Left ventricle myocardium inferior (tissue), 1 donor: Measurements from ENCODE around the gene ATP6V1G2. TPM values are rescaled to one million over a fixed set of nuclear protein-coding genes. Genes with fewer than 3 reads are reported as not detected.
"Not testable (repeated sequence)": the region's sequence is repeated elsewhere in the genome, so short reads cannot be mapped to it uniquely, and the experiment has no call there.

Source experiments
- DNase-seq: peaks from one replicate; pipeline ENCODE4 v3.0.0-alpha.2; 2020
- H3K27ac ChIP-seq: fragments of 200-600 bp; replicated peaks from 2 replicates; pipeline ENCODE4 v1.8.0; 2021
- H3K27me3 ChIP-seq: fragments of 200-600 bp; 2 replicates; pipeline ENCODE4 v1.8.0; 2021; ENCODE audit warnings: low read depth
- H3K36me3 ChIP-seq: fragments of 200-600 bp; 2 replicates; pipeline ENCODE4 v1.8.0; 2021
- H3K4me1 ChIP-seq: fragments of 200-600 bp; 2 replicates; pipeline ENCODE4 v1.8.0; 2021
- H3K4me3 ChIP-seq: fragments of 200-600 bp; 2 replicates; pipeline ENCODE4 v1.8.0; 2021; ENCODE audit warnings: mild to moderate bottlenecking, moderate library complexity
- H3K9me3 ChIP-seq: fragments of 200-600 bp; replicated peaks from 2 replicates; pipeline ENCODE4 v1.8.0; 2021
- CTCF ChIP-seq: fragments of 200-600 bp; IDR thresholded peaks from 2 replicates; pipeline ENCODE4 v1.8.0; 2021; ENCODE audit warnings: antibody characterized with exemption, mild to moderate bottlenecking, borderline replicate concordance
- intact Hi-C: fragments of 100-400 bp; cut with micrococcal nuclease; formaldehyde crosslinking; loops from one replicate; pipeline ENCODE4 v1.11.0; 2022
- total RNA-seq: library from RNA; stranded (reverse); fragmentation: NEBNext Ultra II Directional; extraction: Animal tissue kit (Norgen Biotek cat#: 25700); gene quantifications from one replicate; pipeline ENCODE4 v1.2.1, GENCODE V29; 2021
- donor health status: DM: no; HTN: yes; CAD: no; lungs with severe emphysema.

Gene ATP6V1G2
- total RNA-seq, 1 donor from 2014 or later: 1.6 TPM

GRCh38 chr6:31498748-31499147 lies 47.7 kb downstream of the ATP6V1G2 start:
- no peak for TF ChIP-seq CTCF
- intact Hi-C loops: no loop called here
- peaks cover 42% of the 10 kb centered on the region for H3K27me3 ChIP-seq
- DNase-seq: no peak
- peaks cover 7% of the 10 kb centered on the region for H3K9me3 ChIP-seq
- H3K4me3 ChIP-seq: peak overlapping the region; percentile 74
- H3K4me1 ChIP-seq: peaks cover 32% of the 10 kb centered on the region
- no peak overlapping the region for H3K27ac ChIP-seq
- no peaks in the 10 kb centered on the region for H3K36me3 ChIP-seq

- TF ChIP-seq CTCF: peak; percentile 15
- Histone ChIP-seq H3K4me1 (peaks cover 38% of the 10 kb centered on the region), H3K36me3 (no peaks in the 10 kb centered on the region), H3K27ac (peak within 1 kb of the TSS; percentile 57), H3K27me3 (peaks cover 42% of the 10 kb centered on the region), H3K9me3 (peaks cover 7% of the 10 kb centered on the region), H3K4me3 (peak within 1 kb of the TSS; percentile 74)
- peak; percentile 71 for DNase-seq
- intact Hi-C loops: no loop called here
Measured at GRCh38 chr6:31497531-31498476, 48.6 kb downstream of the ATP6V1G2 start, which contains the start of gene MICB. MICB (plus strand) TSS chr6:31498145; CDS start chr6:31498194, 49 bp downstream.

- peaks cover 48% of the 10 kb centered on the region for H3K4me1 ChIP-seq
- peaks cover 34% of the 10 kb centered on the region for H3K27me3 ChIP-seq
- intact Hi-C loops, H3K4me3 ChIP-seq, H3K36me3 ChIP-seq, DNase-seq, H3K27ac ChIP-seq, H3K9me3 ChIP-seq: not testable (repeated sequence)
Measured at GRCh38 chr6:31496826-31497225, 49.6 kb downstream of the ATP6V1G2 start.

GRCh38 chr6:31495580-31495979 lies 50.8 kb downstream of the ATP6V1G2 start:
- intact Hi-C loops: no loop called here
- Histone ChIP-seq H3K27me3 (peaks cover 24% of the 10 kb centered on the region), H3K36me3 (no peaks in the 10 kb centered on the region), H3K9me3 (no peaks in the 10 kb centered on the region), H3K4me1 (peaks cover 51% of the 10 kb centered on the region), H3K27ac (no peak overlapping the region), H3K4me3 (peak overlapping the region; percentile 76)
- TF ChIP-seq CTCF: no peak
- DNase-seq: no peak

Other genes with a start within 250 kb of the ATP6V1G2 start
- 400 TPM for gene HLA-B, start 189.4 kb downstream of the ATP6V1G2 start, total RNA-seq
- gene MICA, start 143.0 kb downstream of the ATP6V1G2 start, total RNA-seq: 9.9 TPM
- gene MICB, start 48.5 kb downstream of the ATP6V1G2 start, total RNA-seq: 1.1 TPM
- not detected for gene MCCD1, start 17.6 kb downstream of the ATP6V1G2 start, total RNA-seq
- 179 TPM for gene DDX39B, start 4.6 kb downstream of the ATP6V1G2 start, total RNA-seq
- gene NFKBIL1, start 1.0 kb upstream of the ATP6V1G2 start, total RNA-seq: 11.5 TPM
- not detected for gene LTA, start 25.7 kb upstream of the ATP6V1G2 start, total RNA-seq
- gene TNF, start 29.0 kb upstream of the ATP6V1G2 start, total RNA-seq: 0.47 TPM
- 0.25 TPM for gene LTB, start 35.8 kb upstream of the ATP6V1G2 start, total RNA-seq
- gene LST1, start 39.7 kb upstream of the ATP6V1G2 start, total RNA-seq: 6.5 TPM
- gene NCR3, start 46.4 kb upstream of the ATP6V1G2 start, total RNA-seq: not detected
- 15.2 TPM for gene AIF1, start 68.6 kb upstream of the ATP6V1G2 start, total RNA-seq
- gene PRRC2A, start 74.1 kb upstream of the ATP6V1G2 start, total RNA-seq: 82.4 TPM
- gene BAG6, start 106.1 kb upstream of the ATP6V1G2 start, total RNA-seq: 260 TPM
- 2.4 TPM for gene APOM, start 109.3 kb upstream of the ATP6V1G2 start, total RNA-seq
- 16.9 TPM for gene C6orf47, start 114.2 kb upstream of the ATP6V1G2 start, total RNA-seq
- 19.2 TPM for gene GPANK1, start 118.4 kb upstream of the ATP6V1G2 start, total RNA-seq
- 105 TPM for gene CSNK2B, start 119.5 kb upstream of the ATP6V1G2 start, total RNA-seq
- gene LY6G5B, start 123.4 kb upstream of the ATP6V1G2 start, total RNA-seq: 4.4 TPM
- gene LY6G5C, start 134.5 kb upstream of the ATP6V1G2 start, total RNA-seq: 1.5 TPM
- gene ABHD16A, start 156.7 kb upstream of the ATP6V1G2 start, total RNA-seq: 29.6 TPM
- gene LY6G6F, start 160.3 kb upstream of the ATP6V1G2 start, total RNA-seq: not detected
- gene LY6G6D, start 168.7 kb upstream of the ATP6V1G2 start, total RNA-seq: not detected
- gene LY6G6C, start 175.1 kb upstream of the ATP6V1G2 start, total RNA-seq: not detected
- gene MPIG6B, start 176.8 kb upstream of the ATP6V1G2 start, total RNA-seq: 0.19 TPM
- 36.1 TPM for gene DDAH2, start 182.7 kb upstream of the ATP6V1G2 start, total RNA-seq
- 78.0 TPM for gene CLIC1, start 189.9 kb upstream of the ATP6V1G2 start, total RNA-seq
- 1.3 TPM for gene MSH5, start 193.4 kb upstream of the ATP6V1G2 start, total RNA-seq
- gene SAPCD1, start 216.0 kb upstream of the ATP6V1G2 start, total RNA-seq: not detected
- gene VWA7, start 230.7 kb upstream of the ATP6V1G2 start, total RNA-seq: 14.7 TPM
- 20.0 TPM for gene VARS1, start 249.1 kb upstream of the ATP6V1G2 start, total RNA-seq